Stimulated activated CD8-positive, alpha-beta memory T cell treated with anti-CD3 and anti-CD28 coated beads, Interleukin-4, amount 100 ng/mL, for 1 hour (primary cell): ENCODE results near the gene PRLH.
A peak's percentile ranks its signal among the peaks of the same experiment; 100 is the strongest.
"Not testable (repeated sequence)": the region's sequence is repeated elsewhere in the genome, so short reads cannot be mapped to it uniquely, and the experiment has no call there.

Source experiments
- DNase-seq, 2 donors: peaks; one replicate each; pipeline ENCODE4 v3.0.0-alpha.2; 2020; ENCODE audit warnings: low read depth in 2 of 2, low spot score in 1 of 2

PRLH gene

DNA sequence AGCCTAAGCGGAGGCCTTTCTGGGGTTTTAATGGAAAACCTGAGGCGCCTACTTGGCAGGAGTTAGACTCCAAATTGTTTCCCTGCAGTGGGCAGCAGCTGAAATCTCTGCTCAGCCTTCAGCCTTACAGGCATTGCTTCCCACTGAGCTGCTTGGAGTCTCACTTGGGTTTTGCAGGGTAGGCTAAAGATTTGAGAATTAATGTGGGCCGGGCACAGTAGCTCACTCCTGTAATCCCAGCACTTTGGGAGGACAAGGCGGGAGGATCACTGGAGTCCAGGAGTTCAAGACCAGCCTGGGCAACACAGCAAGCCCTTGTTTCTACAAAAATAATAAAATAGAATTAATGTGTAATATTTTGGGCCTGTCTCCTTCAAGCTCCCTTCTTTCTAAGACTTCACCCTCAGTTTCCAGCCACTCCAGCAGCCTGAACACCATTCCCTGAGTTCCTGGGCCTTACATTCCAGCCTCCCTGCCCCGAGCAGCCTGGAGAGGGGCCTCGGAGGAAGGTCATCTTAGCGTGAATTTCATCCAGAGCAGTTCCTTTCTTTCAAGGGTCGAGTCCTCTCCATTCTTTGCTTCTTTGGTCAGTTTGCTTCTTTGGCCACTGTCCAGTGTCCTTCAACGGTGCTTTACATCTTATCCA, 33.2 kb downstream of the PRLH start:
- no peak for DNase-seq

DNA sequence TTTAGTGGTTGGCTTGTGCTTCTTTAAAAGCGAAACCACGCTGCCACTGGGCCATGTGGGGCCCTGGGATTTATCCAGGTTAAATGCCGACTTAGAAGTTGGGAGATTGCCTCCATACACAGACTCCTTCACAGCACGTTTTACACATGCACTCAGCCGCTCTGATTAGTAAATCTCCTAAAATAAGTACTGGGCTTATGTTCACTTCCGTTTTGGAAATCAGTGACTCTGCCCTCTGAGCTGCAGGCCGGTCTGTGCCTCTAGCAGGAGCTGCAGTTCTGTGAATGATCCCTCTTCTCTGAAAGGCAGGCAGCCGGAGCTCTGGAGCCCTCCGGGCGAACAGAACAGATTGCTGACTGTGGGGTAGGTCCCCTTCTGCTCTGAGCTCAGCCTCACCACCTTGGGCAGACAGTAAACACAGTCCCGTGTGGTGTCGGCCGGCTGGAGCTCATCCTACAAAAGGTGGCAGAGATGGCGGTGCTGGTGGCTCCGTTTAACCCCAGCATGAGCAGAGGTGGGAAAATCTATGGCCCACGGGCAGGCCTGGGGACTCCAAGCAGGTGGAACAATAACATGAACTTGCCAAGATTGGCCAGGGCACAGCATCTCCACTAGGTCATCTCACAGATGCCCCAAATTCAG, 34.0 kb downstream of the PRLH start:
- no peak for DNase-seq

DNA sequence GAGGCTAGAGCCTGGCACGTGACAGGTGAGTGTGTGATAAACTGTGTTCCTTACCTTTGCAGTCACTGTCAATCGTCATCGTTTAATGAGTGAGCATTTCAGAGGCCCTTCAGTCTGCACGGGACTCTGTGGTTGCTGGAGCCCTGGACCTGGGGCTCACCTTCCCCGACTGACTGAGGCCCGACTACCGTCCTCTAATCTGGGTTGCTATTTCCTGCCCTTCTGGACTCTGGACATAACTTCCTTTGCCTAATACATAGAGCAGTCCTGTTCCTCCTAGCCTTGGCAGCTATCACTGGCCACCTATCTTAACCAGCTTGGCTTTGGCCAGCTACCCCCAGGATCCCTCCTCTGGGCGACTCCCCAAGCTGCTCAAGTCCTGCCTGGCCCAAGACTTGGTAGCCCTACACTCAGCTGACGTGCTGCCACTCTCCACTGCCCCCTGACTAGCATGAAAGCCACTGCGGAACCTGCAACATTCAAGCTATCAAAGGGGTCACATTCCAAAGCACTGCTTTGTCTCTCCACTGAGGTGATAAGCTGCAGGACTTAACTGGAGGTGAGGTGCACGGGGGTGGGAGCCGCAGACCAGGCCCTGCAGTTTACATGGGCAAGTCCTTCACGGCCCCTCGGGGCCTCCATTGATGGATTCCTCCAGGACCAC, 35.2 kb downstream of the PRLH start:
- DNase-seq: no peak

DNA sequence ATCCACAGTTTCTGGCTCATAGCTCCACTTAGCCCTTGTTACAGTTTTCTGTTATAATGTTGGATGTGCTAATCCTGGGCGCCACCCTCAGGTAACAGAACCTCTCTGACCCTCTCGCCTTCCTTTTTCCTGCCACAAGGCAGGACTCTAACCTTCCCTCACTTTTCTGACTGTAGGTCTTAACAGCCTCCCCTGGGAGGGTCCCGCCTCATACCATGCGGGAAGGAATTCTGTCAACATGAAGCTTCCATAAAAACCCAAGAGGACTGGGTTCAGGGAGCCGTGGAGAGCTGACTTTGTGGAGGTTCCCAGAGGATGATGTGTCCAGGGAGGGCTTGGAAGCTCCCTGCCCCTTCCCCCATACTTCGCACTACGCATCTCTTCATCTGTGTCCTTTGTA, 36.0 kb downstream of the PRLH start:
- no peak for DNase-seq

DNA sequence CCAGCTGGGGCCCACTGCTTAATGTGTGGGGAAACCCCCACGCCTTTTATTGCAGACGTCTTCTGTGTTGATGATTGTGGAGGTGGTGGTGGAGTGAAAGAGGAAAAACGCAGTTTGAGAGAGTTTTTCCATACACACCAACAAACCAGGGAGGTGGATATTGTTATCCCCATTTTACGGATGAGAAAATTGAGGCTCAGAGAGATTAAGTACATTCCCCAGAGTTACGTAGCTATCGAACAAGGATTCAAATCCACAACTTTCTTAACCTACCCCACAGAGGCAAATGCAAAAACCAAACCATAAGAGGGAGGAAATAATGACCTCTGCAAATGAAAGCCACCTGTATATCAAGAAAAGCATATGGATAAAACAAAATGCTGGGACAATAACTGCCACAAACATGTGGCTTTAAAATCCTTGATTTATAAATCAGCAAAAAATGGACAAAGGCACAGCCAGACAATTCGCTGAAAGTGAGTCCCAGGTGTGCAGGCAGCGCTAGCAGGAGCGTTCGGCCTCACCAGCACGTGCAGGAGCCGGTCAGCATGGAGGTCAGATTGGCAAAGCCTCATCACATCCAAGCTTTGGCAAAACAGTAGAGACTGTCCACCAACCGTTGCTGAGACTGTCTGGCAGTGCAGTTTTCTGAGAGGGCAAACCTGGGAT, 36.8 kb downstream of the PRLH start:
- DNase-seq: no peak

DNA sequence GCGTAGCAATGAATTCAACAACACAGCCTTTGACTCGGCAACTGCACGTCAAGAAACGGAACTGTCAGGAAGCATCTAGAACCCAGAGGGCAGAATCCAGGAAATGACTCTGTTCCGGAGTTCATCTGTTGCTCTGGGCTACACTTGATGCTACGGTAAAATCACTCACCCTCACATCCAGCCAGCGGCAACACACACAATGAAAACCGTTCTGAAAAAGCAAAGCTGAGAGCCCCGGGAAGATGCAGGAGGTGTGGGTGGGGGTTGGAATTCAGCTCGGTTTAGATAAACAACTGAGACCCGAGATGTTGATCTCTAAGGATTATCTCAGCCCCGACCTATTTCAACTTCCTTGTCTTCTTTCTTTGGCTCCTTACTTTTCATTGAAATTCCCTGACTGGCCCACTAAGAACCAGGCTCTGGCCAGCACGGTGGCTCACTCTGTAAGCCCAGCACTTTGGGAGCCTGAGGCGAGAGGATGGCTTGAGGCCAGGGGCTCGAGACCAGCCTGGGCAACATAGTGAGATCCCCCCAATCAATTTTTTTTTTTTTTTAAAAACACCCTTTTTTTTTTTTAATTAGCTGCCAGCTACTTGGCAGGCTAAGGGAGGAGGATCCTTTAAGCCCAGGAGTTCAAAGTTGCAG, 37.5 kb downstream of the PRLH start:
- DNase-seq: peak; percentile 17 to 37

DNA sequence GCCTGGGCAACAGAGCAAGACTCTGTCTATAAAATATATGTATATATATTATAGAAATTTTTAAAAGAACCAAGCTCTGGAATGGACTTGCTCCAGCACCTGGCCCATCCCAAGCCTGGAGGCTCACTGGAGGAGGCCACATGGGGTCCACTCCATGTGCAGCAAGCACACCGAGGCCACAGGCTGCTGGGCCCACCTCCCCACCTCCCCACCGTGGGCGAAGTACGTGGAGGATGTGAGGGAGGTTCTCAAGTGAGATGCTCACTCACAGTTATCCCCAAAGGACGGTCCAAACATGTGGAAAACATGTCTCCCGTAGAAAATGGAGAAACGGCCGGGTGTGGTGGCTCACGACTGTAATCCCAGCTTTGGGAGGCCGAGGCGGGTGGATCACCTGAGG, 38.0 kb downstream of the PRLH start:
- no peak for DNase-seq

DNA sequence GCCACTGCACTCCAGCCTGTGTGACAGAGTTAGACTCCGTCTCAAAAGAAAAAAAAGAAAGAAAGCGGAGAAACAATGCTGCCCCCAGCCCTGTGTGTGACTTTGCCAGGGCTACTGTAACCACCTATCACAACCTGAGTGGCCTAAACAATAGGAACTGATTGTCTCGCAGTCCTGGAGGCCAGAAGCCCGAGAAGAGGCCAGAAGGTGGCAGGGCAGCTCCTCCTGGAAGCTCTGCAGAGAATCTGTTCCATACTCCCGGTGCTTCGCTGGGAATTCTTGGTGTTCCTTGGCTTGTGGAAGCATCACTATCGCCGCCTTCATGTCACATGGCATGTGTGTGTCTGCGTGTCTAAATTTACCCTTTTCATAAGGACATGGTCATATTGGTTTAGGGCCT, 38.6 kb downstream of the PRLH start:
- no peak for DNase-seq

DNA sequence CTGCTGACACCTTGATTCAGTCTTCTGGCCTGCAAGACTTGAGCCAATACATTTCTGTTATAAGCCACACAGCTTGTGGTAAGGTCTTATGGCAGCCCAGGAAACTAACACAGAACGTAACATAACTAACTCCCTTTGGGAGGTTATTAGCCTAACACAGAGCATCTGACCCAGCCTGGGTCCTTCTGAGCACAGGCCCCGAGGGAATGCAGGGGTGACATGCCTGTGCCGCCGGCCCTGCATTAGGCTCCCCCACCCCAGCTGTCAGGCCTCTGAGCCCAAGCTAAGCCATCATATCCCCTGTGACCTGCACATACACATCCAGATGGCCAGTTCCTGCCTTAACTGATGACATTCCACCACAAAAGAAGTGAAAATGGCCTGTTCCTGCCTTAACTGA, 40.1 kb downstream of the PRLH start:
- not testable (repeated sequence) for DNase-seq

DNA sequence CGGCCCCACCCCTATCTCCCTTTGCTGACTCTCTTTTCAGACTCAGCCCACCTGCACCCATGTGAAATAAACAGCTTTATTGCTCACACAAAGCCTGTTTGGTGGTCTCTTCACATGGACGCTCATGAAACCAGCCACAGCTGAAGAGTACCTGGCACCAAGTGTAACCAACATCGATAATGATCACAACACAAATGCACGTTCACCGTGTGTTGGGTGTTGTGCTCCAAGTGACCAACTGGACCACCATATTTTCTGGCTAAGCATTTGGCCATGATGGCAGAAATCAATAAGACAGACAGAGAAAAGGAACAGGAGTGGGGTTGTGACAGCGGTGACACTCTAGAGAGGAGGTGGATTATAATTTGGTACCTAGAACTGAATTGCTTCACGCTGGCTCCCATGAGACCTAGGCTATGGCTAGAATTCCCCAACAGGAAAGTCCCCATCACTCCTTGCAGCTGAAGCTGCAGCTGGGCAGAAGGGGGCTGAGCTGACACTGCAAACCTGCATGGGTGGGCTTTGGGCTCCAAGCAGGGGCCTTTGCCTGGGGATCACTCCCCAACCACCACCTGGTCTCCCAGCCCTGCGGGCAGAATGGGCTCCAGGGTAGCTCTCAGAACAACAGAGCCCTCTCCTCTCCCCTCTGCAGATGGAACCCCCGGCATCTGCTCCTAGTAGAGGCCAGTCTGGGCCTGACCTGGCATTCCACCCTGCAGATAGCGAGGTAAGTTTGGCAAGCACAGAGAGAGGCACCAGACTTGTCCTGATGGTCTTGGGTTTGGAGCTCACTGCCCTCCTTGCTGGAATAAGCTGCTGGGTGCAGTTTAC, 46.4 kb downstream of the PRLH start:
- DNase-seq: no peak

DNA sequence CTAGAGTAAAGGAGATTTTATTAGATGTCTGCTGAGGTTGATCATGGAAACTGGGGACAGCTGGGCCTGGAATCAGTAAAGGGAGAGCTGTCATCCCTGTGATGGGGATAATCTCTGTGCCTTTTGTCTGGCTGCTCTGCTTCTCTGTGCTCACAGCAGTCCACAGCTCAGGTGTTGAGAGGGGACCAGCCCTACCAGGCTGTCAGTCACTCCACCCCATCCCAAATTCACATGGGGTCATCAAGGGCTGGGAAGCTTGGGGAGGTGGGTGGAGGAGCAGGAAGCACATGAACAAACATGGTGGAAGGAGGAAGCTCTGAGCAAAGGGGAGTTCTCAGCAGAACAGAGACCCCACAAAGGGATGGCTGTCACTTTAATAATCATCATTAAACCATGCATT, 47.3 kb downstream of the PRLH start:
- no peak for DNase-seq

DNA sequence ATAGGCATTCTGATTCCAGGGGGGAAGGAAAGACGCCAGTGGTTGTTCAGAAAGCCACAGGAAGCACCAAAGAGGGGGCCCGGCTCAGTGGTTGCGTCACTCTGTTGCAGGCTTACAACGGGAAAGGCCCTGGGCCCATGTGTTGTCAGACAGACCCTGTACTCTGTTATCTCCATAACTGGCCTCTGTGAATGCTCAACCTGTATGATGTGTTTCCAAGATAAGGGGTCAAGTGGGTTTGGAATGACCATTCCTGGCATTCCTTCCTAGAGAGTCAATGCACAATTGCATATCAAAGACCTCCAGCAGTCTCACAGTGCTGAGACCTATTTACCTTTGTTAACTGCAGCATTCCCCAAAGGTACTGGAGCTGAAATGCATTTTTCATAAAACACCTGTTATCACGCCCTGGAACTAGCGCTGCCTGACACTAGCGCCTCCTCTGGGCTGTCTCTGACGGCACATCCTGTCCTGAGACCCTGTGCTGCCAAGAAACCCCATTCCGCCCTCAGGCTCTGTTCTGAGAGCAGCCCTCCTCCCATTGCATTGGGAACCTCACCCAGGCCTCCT, 47.9 kb downstream of the PRLH start:
- DNase-seq: no peak

DNA sequence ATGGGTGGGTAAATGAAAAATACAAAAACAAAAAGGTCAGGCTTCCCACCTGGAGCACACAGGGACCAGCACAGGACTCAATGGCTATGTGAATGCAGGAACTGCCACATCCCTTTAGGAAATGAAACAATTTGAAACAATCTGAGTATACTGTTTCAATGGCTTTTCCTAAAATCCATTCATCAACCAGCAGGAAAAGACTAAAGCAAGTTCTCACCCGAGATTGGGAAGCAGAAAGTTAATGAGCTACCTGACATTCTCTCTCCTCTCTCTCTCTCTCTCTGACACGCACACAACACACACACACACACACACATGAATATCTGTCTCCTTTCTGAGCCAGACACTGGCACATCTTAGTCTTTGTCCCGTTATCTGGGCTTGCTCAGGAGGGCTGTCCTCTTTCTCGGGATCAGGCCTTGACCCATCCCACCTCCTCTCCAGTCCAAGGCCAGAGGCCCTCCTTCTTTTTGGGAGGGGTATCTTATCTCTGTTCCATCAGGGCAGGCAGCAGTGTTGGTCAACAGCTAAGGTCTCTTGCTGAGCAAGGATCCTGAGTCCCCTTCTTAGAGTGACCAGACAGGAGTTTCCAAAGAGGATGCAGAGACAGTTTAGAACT, 49.4 kb downstream of the PRLH start:
- DNase-seq: no peak

DNA sequence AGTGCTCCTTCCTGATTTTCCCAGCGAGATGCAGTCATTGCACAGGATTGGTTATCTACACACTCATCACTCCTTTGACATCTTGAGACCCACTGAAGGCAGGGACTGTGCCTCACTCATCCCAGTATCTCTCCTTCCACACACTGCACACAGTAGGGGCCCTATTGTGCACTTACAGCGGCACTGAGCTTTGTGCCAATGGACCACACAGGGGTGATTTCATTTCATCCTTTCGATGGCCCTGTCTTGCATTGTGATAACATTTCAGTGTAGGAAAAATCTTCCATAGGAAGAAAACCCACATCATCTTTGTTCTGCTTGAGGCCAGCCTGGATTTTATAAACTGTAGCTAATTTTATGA, 50.0 kb downstream of the PRLH start:
- DNase-seq: no peak
